Ishikawa (cell line): ENCODE results near the gene TUBB4B.

Experiments
- CEBPB ChIP-seq: IDR thresholded peaks from 2 replicates; pipeline ENCODE4 v1.6.1; 2012
- CREB1 ChIP-seq: IDR thresholded peaks from 2 replicates; pipeline ENCODE4 v1.6.1; 2012; ENCODE audit warnings: low read depth
- EGR1 ChIP-seq: IDR thresholded peaks from 2 replicates; pipeline ENCODE4 v1.6.1; 2012
- EP300 ChIP-seq: IDR thresholded peaks from 2 replicates; pipeline ENCODE4 v1.6.1; 2012; ENCODE audit warnings: borderline replicate concordance
- FOXM1 ChIP-seq: IDR thresholded peaks from 2 replicates; pipeline ENCODE4 v1.6.1; 2012; ENCODE audit warnings: low read depth, borderline replicate concordance
- MAX ChIP-seq: IDR thresholded peaks from 2 replicates; pipeline ENCODE4 v1.6.1; 2012
- NFIC ChIP-seq: IDR thresholded peaks from 2 replicates; pipeline ENCODE4 v1.6.1; 2012
- RAD21 ChIP-seq: IDR thresholded peaks from 2 replicates; pipeline ENCODE4 v1.6.1; 2012; ENCODE audit warnings: low read depth
- REST ChIP-seq: IDR thresholded peaks from 2 replicates; pipeline ENCODE4 v1.6.1; 2012; ENCODE audit warnings: low read depth, mild to moderate bottlenecking
- TAF1 ChIP-seq: IDR thresholded peaks from 2 replicates; pipeline ENCODE4 v1.6.1; 2012; ENCODE audit warnings: low read depth, mild to moderate bottlenecking
- TCF12 ChIP-seq: IDR thresholded peaks from 2 replicates; pipeline ENCODE4 v1.6.1; 2012; ENCODE audit warnings: low read depth
- TEAD4 ChIP-seq: IDR thresholded peaks from 2 replicates; pipeline ENCODE4 v1.6.1; 2012
- YY1 ChIP-seq: IDR thresholded peaks from 2 replicates; pipeline ENCODE4 v1.6.1; 2012; ENCODE audit warnings: low read depth
- ZBTB7A ChIP-seq: IDR thresholded peaks from 2 replicates; pipeline ENCODE4 v1.6.1; 2012; ENCODE audit warnings: low read depth
- TF ChIP-seq, protein P1 (sequence below): IDR thresholded peaks from 2 replicates; pipeline ENCODE4 v1.6.1; 2012

Gene TUBB4B

DNA sequence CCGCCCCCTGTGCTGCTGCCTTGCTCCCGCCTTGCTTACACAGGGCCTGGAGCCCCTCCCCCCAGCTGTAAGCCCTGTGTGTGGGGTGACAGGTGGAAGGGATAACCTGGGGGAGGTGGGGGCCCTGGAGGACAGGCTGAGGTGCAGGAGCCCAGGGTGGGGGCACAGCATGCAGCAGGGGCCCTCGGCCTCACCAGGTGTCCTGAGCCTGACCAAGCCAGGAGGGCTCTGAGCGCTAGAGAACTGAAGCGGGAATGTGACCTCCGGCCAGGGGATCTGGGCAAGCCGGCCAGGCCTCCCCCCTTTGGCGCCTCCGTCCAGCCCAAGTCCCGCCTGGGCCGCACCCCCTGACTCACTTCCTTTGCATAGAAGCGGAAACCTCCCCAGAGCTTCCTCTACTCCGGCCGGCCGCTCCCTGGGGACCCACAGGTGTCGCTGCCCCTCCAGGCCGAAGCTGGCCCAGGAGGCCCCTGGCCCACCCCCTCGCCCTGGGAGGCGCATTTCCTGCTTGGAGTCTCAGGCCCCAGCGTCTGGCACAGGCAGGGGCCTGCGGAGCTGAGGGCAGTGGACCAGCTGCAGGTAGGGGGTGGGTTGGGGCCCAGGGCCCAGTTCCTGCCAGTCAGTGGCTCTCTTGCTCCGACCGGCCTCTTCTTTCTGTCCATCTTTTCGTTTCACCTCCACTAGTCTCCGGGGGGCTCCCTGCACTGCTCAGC, 36.4 kb downstream of the TUBB4B start, which contains the start of gene TOR4A:
Gene TOR4A (plus strand): TSS at position 398 of the 713 bp plus-strand sequence. CDS start 964 bp downstream, outside the sequence.
- TF ChIP-seq CEBPB: no peak
- no peak for TF ChIP-seq TEAD4
- no peak for TF ChIP-seq EGR1
- TF ChIP-seq TCF12: no peak
- TF ChIP-seq MAX: no peak; the same call in 1 of the 2 replicates
- TF ChIP-seq FOXM1: no peak
- no peak; the same call in 1 of the 2 replicates for TF ChIP-seq RAD21
- no peak for TF ChIP-seq NFIC
- TF ChIP-seq REST: no peak
- TF ChIP-seq YY1: no peak
- TF ChIP-seq TAF1: no peak; the same call in 1 of the 2 replicates
- TF ChIP-seq, protein P1, sequence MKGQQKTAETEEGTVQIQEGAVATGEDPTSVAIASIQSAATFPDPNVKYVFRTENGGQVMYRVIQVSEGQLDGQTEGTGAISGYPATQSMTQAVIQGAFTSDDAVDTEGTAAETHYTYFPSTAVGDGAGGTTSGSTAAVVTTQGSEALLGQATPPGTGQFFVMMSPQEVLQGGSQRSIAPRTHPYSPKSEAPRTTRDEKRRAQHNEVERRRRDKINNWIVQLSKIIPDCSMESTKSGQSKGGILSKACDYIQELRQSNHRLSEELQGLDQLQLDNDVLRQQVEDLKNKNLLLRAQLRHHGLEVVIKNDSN: no peak
- 0 out of 2 replicates have a peak, but pooled peaks have one; percentile 17 for TF ChIP-seq EP300
- TF ChIP-seq CREB1: no peak
- TF ChIP-seq ZBTB7A: 0 out of 2 replicates have a peak, but pooled peaks have one; percentile 25

DNA sequence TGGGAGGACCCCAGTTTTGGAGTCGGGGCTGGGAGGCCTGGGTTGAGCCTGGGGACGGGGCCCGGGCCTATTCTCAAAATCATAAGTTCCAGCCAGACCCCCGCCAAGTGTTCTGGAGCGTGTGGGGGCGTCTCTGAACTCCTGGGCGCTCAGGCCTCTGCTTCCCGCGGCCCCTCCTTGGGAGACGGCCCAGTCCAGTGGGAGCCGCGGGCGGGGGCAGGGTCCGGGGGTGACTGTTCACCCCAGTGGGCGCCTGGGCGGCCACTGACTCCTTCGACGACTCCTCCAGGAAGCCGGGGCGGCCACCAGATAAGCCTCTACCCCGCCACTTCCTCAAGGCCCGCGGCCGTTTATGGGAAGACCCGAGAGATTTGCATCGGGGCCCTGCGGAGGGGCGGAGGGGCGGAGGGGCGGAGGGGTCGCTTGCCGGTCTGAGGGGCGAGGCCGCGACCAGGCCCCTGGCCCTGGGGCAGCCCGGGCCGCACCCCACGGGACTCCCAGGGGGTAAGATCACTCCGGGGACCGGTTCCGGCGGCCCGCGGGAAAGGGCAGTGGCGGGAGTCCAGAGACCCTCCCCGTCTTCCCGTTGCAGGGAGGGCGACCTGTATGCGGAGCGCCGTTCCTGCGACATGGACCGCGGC, 37.1 kb downstream of the TUBB4B start:
- no peak for TF ChIP-seq CREB1
- no peak for TF ChIP-seq YY1
- no peak for TF ChIP-seq RAD21
- no peak for TF ChIP-seq EP300
- TF ChIP-seq EGR1: no peak
- TF ChIP-seq, protein P1: no peak
- TF ChIP-seq ZBTB7A: no peak
- TF ChIP-seq FOXM1: no peak
- no peak for TF ChIP-seq CEBPB

GRCh38 chr9:137278721-137279711, 37.9 kb downstream of the TUBB4B start:
- TF ChIP-seq EGR1 (no peak), NFIC (no peak), CREB1 (no peak)
- TF ChIP-seq, protein P1: no peak

- TF ChIP-seq EP300 (no peak), CREB1 (no peak), ZBTB7A (no peak), TEAD4 (no peak), CEBPB (no peak), NFIC (no peak)
Observed at GRCh38 chr9:137279741-137280473, 38.8 kb downstream of the TUBB4B start.

GRCh38 chr9:137280474-137281344, 39.6 kb downstream of the TUBB4B start:
- TF ChIP-seq ZBTB7A (no peak), EP300 (no peak), MAX (no peak), REST (no peak), RAD21 (no peak), TAF1 (no peak), YY1 (no peak), CREB1 (no peak), NFIC (no peak), TEAD4 (no peak), FOXM1 (no peak), EGR1 (no peak), CEBPB (no peak), TCF12 (no peak)
- TF ChIP-seq, protein P1: no peak
